K562 treated with DMSO at 1 percent for 48 hours (cell line): ENCODE measurements around the gene NUCKS1. TPM values are rescaled to one million over a fixed set of nuclear protein-coding genes. Genes with fewer than 3 reads are reported as not detected.

Source experiments
- total RNA-seq: library from RNA; unstranded; fragments of 300-600 nt; gene quantifications from 2 replicates; pipeline ENCODE4 v1.2.3, GENCODE V29; 2022; ENCODE audit warnings: low replicate concordance; ENCODE audit errors: extremely low read depth

Gene NUCKS1
- not detected in 2 replicates for total RNA-seq

GRCh38 chr1:205750138-205751035, at the start of gene NUCKS1:
Gene NUCKS1, minus strand, starts transcription at chr1:205750182. Its CDS starts 209 bp downstream, at chr1:205749973.

DNA sequence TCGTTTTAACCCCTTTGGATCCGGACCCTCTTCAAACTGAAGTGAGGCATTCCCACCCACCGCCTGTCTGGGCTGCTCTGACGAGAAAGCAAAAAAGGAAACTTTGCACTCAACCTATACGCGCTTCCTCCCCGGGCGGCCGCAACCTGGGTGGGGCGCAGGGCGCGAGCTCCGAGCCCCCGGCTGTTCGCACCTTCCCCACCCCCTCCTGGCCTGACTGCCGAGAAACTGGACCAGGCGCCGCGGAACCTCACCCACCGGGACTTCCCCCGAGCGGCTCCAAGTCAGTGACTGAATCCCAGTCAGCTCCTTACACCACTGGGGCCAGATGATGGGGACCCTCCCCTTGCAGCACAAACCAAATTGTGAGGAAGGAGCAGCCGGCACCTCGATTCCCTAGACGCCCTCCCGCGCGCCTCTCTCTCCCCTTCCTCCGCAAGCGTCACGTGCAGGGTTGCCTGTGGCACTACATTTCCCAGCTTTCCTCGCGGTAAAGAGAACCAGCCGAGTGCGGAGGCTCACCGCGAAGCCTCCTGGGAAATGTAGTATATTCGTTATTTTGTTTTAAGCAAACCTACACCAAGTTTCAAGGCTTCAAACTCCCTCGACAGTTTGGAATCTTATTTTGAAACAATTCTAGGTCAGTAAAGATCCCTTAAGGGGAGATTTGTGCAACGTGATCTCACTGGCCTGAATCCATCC, 25.2 kb upstream of the NUCKS1 start, which contains the start of gene RAB29:
TSS of gene RAB29 (minus strand) at position 468 of the 702 bp plus-strand sequence. CDS start 526 bp downstream, outside the sequence.

GRCh38 chr1:205680073-205680851, 69.7 kb downstream of the NUCKS1 start, which contains the start of gene SLC45A3:
Gene SLC45A3, minus strand, starts transcription at chr1:205680509. Its CDS starts 15,853 bp downstream, at chr1:205664656.

Other genes with a start within 250 kb of the NUCKS1 start
- gene CDK18, start 245.5 kb downstream of the NUCKS1 start, total RNA-seq, result not detected in 2 replicates
- gene ELK4, start 118.2 kb downstream of the NUCKS1 start, total RNA-seq, result not detected in 2 replicates
- gene SLC45A3, start 69.7 kb downstream of the NUCKS1 start, total RNA-seq, result not detected in 2 replicates
- not detected in 2 replicates for gene RAB29, start 25.3 kb upstream of the NUCKS1 start, total RNA-seq
- not detected in 2 replicates for gene SLC41A1, start 63.0 kb upstream of the NUCKS1 start, total RNA-seq
- not detected in 2 replicates for gene PM20D1, start 100.0 kb upstream of the NUCKS1 start, total RNA-seq
- not detected in 2 replicates for gene SLC26A9, start 193.3 kb upstream of the NUCKS1 start, total RNA-seq